Activated T-helper 2 cell treated with anti-CD3 and anti-CD28 coated beads, Interferon-gamma antibody, Interleukin-2, Interleukin-4, amounts not matched to agents 10 μg/mL and 5 μg/mL and 100 μg/mL, durations not matched to agents 14 hours and 24 hours and 36 hours (primary cell): Measurements from ENCODE around the gene AKAP6. TPM values are rescaled to one million over a fixed set of nuclear protein-coding genes. Genes with fewer than 3 reads are reported as not detected.

Source experiments
- DNase-seq: peaks from one replicate; pipeline ENCODE4 v3.0.0; 2021; ENCODE audit warnings: low spot score
- H3K27ac Mint-ChIP-seq: one replicate; pipeline ENCODE4 v1.8.0; 2021; ENCODE audit warnings: mixed read lengths
- H3K27me3 Mint-ChIP-seq: one replicate; pipeline ENCODE4 v1.8.0; 2021; ENCODE audit warnings: low read depth, mixed read lengths
- H3K36me3 Mint-ChIP-seq: one replicate; pipeline ENCODE4 v1.8.0; 2021; ENCODE audit warnings: low read depth, mixed read lengths
- H3K4me1 Mint-ChIP-seq: one replicate; pipeline ENCODE4 v1.8.0; 2021; ENCODE audit warnings: low read depth, mixed read lengths
- H3K4me3 Mint-ChIP-seq: one replicate; pipeline ENCODE4 v1.8.0; 2021; ENCODE audit warnings: low read depth, mild to moderate bottlenecking, moderate library complexity, mixed read lengths
- H3K9me3 Mint-ChIP-seq: one replicate; pipeline ENCODE4 v1.8.0; 2021; ENCODE audit warnings: mixed read lengths
- intact Hi-C: fragments of 100-400 bp; cut with micrococcal nuclease; formaldehyde crosslinking; loops from one replicate; pipeline ENCODE4 v1.15.1; 2023
- total RNA-seq: library from RNA; stranded (reverse); gene quantifications from 2 replicates; pipeline ENCODE4 v1.2.3, GENCODE V29; 2022

AKAP6 gene
- total RNA-seq, 1 donor from 2014 or later: 1.0 TPM

GRCh38 chr14:32407130-32407529 lies 78.0 kb downstream of the AKAP6 start:
- DNase-seq: no peak
- intact Hi-C loops: no loop called here
- Mint-ChIP-seq H3K4me1 (no peaks in the 10 kb centered on the region), H3K9me3 (no peaks in the 10 kb centered on the region), H3K27me3 (peaks cover 2% of the 10 kb centered on the region), H3K4me3 (no peak overlapping the region), H3K36me3 (no peaks in the 10 kb centered on the region), H3K27ac (no peak overlapping the region)

GRCh38 chr14:32408018-32408417 lies 78.9 kb downstream of the AKAP6 start:
- Mint-ChIP-seq H3K36me3 (no peaks in the 10 kb centered on the region), H3K27me3 (peaks cover 2% of the 10 kb centered on the region), H3K4me1 (no peaks in the 10 kb centered on the region), H3K4me3 (no peak overlapping the region), H3K27ac (no peak overlapping the region), H3K9me3 (no peaks in the 10 kb centered on the region)
- no peak for DNase-seq
- intact Hi-C loops: no loop called here

- Mint-ChIP-seq H3K4me1 (no peaks in the 10 kb centered on the region), H3K9me3 (no peaks in the 10 kb centered on the region), H3K36me3 (no peaks in the 10 kb centered on the region), H3K27me3 (peaks cover 2% of the 10 kb centered on the region), H3K27ac (no peak overlapping the region), H3K4me3 (no peak overlapping the region)
- DNase-seq: no peak
- intact Hi-C loops: no loop called here
Measured at GRCh38 chr14:32412103-32412502, 83.0 kb downstream of the AKAP6 start.

- Mint-ChIP-seq H3K36me3 (no peaks in the 10 kb centered on the region), H3K27me3 (peaks cover 2% of the 10 kb centered on the region), H3K27ac (no peak overlapping the region), H3K4me3 (no peak overlapping the region), H3K4me1 (no peaks in the 10 kb centered on the region), H3K9me3 (no peaks in the 10 kb centered on the region)
- no peak for DNase-seq
- intact Hi-C loops: no loop called here
Measured at GRCh38 chr14:32412532-32412931, 83.4 kb downstream of the AKAP6 start.

GRCh38 chr14:32413967-32414640 lies 85.0 kb downstream of the AKAP6 start:
- H3K27ac Mint-ChIP-seq: no peak overlapping the region
- no peaks in the 10 kb centered on the region for H3K9me3 Mint-ChIP-seq
- DNase-seq: no peak
- intact Hi-C loops: no loop called here
- H3K4me1 Mint-ChIP-seq: no peaks in the 10 kb centered on the region
- no peak overlapping the region for H3K4me3 Mint-ChIP-seq
- peaks cover 2% of the 10 kb centered on the region for H3K27me3 Mint-ChIP-seq
- no peaks in the 10 kb centered on the region for H3K36me3 Mint-ChIP-seq

- no peak for DNase-seq
- H3K4me3 Mint-ChIP-seq: no peak overlapping the region
- H3K27me3 Mint-ChIP-seq: peaks cover 2% of the 10 kb centered on the region
- H3K4me1 Mint-ChIP-seq: no peaks in the 10 kb centered on the region
- no peak overlapping the region for H3K27ac Mint-ChIP-seq
- no peaks in the 10 kb centered on the region for H3K9me3 Mint-ChIP-seq
- intact Hi-C loops: no loop called here
- no peaks in the 10 kb centered on the region for H3K36me3 Mint-ChIP-seq
Measured at GRCh38 chr14:32414808-32415255, 85.7 kb downstream of the AKAP6 start.

- H3K27me3 Mint-ChIP-seq: peaks cover 3% of the 10 kb centered on the region
- H3K4me1 Mint-ChIP-seq: no peaks in the 10 kb centered on the region
- no peak overlapping the region for H3K4me3 Mint-ChIP-seq
- peaks cover 3% of the 10 kb centered on the region for H3K9me3 Mint-ChIP-seq
- DNase-seq: no peak
- intact Hi-C loops: no loop called here
- no peak overlapping the region for H3K27ac Mint-ChIP-seq
- no peaks in the 10 kb centered on the region for H3K36me3 Mint-ChIP-seq
Measured at GRCh38 chr14:32417956-32418552, 89.0 kb downstream of the AKAP6 start.

GRCh38 chr14:32419429-32419828 lies 90.3 kb downstream of the AKAP6 start:
- Mint-ChIP-seq H3K4me3 (no peak overlapping the region), H3K9me3 (peaks cover 3% of the 10 kb centered on the region), H3K4me1 (no peaks in the 10 kb centered on the region), H3K27ac (no peak overlapping the region), H3K27me3 (peaks cover 3% of the 10 kb centered on the region), H3K36me3 (no peaks in the 10 kb centered on the region)
- intact Hi-C loops: no loop called here
- DNase-seq: no peak

GRCh38 chr14:32421781-32422180 lies 92.7 kb downstream of the AKAP6 start:
- DNase-seq: no peak
- intact Hi-C loops: no loop called here
- H3K27me3 Mint-ChIP-seq: peaks cover 2% of the 10 kb centered on the region
- H3K4me3 Mint-ChIP-seq: no peak overlapping the region
- H3K9me3 Mint-ChIP-seq: peaks cover 3% of the 10 kb centered on the region
- H3K36me3 Mint-ChIP-seq: no peaks in the 10 kb centered on the region
- H3K27ac Mint-ChIP-seq: no peak overlapping the region
- no peaks in the 10 kb centered on the region for H3K4me1 Mint-ChIP-seq

- Mint-ChIP-seq H3K4me3 (no peak overlapping the region), H3K9me3 (peaks cover 3% of the 10 kb centered on the region), H3K4me1 (no peaks in the 10 kb centered on the region), H3K27ac (no peak overlapping the region), H3K27me3 (peaks cover 1% of the 10 kb centered on the region), H3K36me3 (no peaks in the 10 kb centered on the region)
- no peak for DNase-seq
- intact Hi-C loops: no loop called here
Measured at GRCh38 chr14:32422440-32422839, 93.3 kb downstream of the AKAP6 start.

GRCh38 chr14:32426028-32426427 lies 96.9 kb downstream of the AKAP6 start:
- Mint-ChIP-seq H3K9me3 (peaks cover 3% of the 10 kb centered on the region), H3K36me3 (no peaks in the 10 kb centered on the region), H3K4me3 (no peak overlapping the region), H3K27me3 (peaks cover 4% of the 10 kb centered on the region), H3K27ac (no peak overlapping the region), H3K4me1 (no peaks in the 10 kb centered on the region)
- intact Hi-C loops: no loop called here
- no peak for DNase-seq

- Mint-ChIP-seq H3K4me1 (no peaks in the 10 kb centered on the region), H3K27me3 (peaks cover 4% of the 10 kb centered on the region), H3K36me3 (no peaks in the 10 kb centered on the region), H3K4me3 (no peak overlapping the region), H3K27ac (no peak overlapping the region), H3K9me3 (peaks cover 3% of the 10 kb centered on the region)
- intact Hi-C loops: no loop called here
- no peak for DNase-seq
Measured at GRCh38 chr14:32426586-32427388, 97.7 kb downstream of the AKAP6 start.
